SK-N-MC (cell line): Measurements from ENCODE around the gene OR51B4.

ENCODE experiments used
- EZH2 ChIP-seq: fragments of 200-600 bp; sonication (generic); IDR thresholded peaks from one replicate; pipeline ENCODE4 v1.6.1; 2017; ENCODE audit warnings: antibody characterized with exemption
- FOXP2 ChIP-seq: optimal IDR thresholded peaks from 2 replicates; pipeline ENCODE3; 2011; ENCODE audit warnings: mild to moderate bottlenecking, moderate library complexity; ENCODE audit not compliant: insufficient read depth; ENCODE audit errors: extremely low read length, control extremely low read depth
- POLR2AphosphoS5 ChIP-seq: IDR thresholded peaks from 2 replicates; pipeline ENCODE4 v1.6.1; 2012; ENCODE audit warnings: mild to moderate bottlenecking, low read depth, low read length, borderline replicate concordance

DNA sequence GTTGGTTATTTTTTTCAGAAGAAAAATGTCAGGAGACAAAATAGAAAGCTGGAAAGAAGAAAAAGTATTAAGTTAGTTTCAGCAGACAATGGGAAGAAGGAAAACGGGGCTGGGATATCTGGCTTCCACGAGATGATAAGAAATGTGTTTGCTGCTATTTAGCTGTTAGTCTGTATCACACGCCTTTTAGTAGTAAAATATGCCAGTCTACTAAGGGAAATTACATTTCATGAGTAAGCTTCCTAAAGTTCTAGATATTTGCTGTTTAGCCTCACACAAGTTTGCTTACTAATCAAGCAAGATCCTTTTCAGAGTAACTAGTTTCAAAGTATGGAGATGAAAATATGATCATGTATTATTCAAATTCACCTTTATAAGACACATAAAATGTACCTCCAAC is 1.5 kb downstream of the OR51B4 start:
- no peak for TF ChIP-seq EZH2
- no peak for TF ChIP-seq POLR2AphosphoS5
- TF ChIP-seq FOXP2, result no peak
